ENCODE measurements around the gene RASSF4. TPM values are rescaled to one million over a fixed set of nuclear protein-coding genes. Genes with fewer than 3 reads are reported as not detected.
A peak's percentile ranks its signal among the peaks of the same experiment; 100 is the strongest.

Gene RASSF4
- total RNA-seq, 2 donors from 2014 or later = 44.5 to 50.8 TPM

- intact Hi-C loops (cut with DNase I) = loop anchor here (5.0 kb wide), 1 partner anchor 39 kb away; no protein-coding TSS in a partner anchor
- no peaks in the 10 kb centered on the region for H3K36me3 ChIP-seq (replicated peaks in 1 of 2; ENCODE audit: insufficient read depth in 1 of 2, low read depth in 2 of 2)
- DNase-seq (no peak), ATAC-seq (no peak)
- no peak overlapping the region for H3K4me3 ChIP-seq
- H3K4me1 ChIP-seq = peaks cover 45% of the 10 kb centered on the region
- H3K9me3 ChIP-seq = no peaks in the 10 kb centered on the region
- no peak for TF ChIP-seq POLR2A (IDR thresholded peaks at IDR 0.05)
- TF ChIP-seq CTCF (IDR thresholded peaks at IDR 0.05) = no peak
- peak overlapping the region in 3 of 4 donors; percentile 69 to 81 (median 81) for H3K27ac ChIP-seq
- 73% methylated on average over 6 to 9 of the region's 9 CpGs for WGBS, 2 donors
- H3K27me3 ChIP-seq = no peaks in the 10 kb centered on the region
These were observed 25.9 kb upstream of the RASSF4 start for GRCh38 chr10:44933451-44934321.

GRCh38 chr10:44934416-44935200 is 25.0 kb upstream of the RASSF4 start:
- peaks cover 45% of the 10 kb centered on the region for H3K4me1 ChIP-seq
- H3K27me3 ChIP-seq = no peaks in the 10 kb centered on the region
- ATAC-seq = no peak
- no peaks in the 10 kb centered on the region for H3K9me3 ChIP-seq
- TF ChIP-seq CTCF (IDR thresholded peaks at IDR 0.05) = no peak
- TF ChIP-seq POLR2A (IDR thresholded peaks at IDR 0.05) = no peak
- no peak overlapping the region for H3K4me3 ChIP-seq
- DNase-seq = no peak
- H3K36me3 ChIP-seq (replicated peaks in 1 of 2; ENCODE audit: insufficient read depth in 1 of 2, low read depth in 2 of 2) = no peaks in the 10 kb centered on the region
- WGBS, 2 donors = 71 to 79% methylated on average over 13 to 18 of the region's 18 CpGs
- peak overlapping the region in 3 of 4 donors; percentile 69 to 81 (median 81) for H3K27ac ChIP-seq
- intact Hi-C loops (cut with DNase I) = loop anchor here (5.0 kb wide), 1 partner anchor 38 kb away; no protein-coding TSS in a partner anchor

- H3K27ac ChIP-seq = peak overlapping the region in 3 of 4 donors; percentile 69 to 81 (median 81)
- DNase-seq = peak; percentile 52 to 74 (median 66)
- H3K9me3 ChIP-seq = no peaks in the 10 kb centered on the region
- intact Hi-C loops (cut with DNase I) = no loop called here
- WGBS, 2 donors = 55 to 63% methylated on average over 3 to 9 of the region's 9 CpGs
- no peaks in the 10 kb centered on the region for H3K36me3 ChIP-seq (replicated peaks in 1 of 2; ENCODE audit: insufficient read depth in 1 of 2, low read depth in 2 of 2)
- ATAC-seq = peak; percentile 75
- H3K4me3 ChIP-seq = no peak overlapping the region
- H3K4me1 ChIP-seq = peaks cover 45% of the 10 kb centered on the region
- H3K27me3 ChIP-seq = no peaks in the 10 kb centered on the region
- peak in 2 of 3 donors; percentile 25 to 33 for TF ChIP-seq POLR2A (IDR thresholded peaks at IDR 0.05)
- no peak for TF ChIP-seq CTCF (IDR thresholded peaks at IDR 0.05)
These were observed 24.2 kb upstream of the RASSF4 start for GRCh38 chr10:44935201-44935965.

GRCh38 chr10:44935966-44936295 is 23.7 kb upstream of the RASSF4 start:
- Histone ChIP-seq H3K9me3 (no peaks in the 10 kb centered on the region), H3K36me3 (replicated peaks in 1 of 2; ENCODE audit: insufficient read depth in 1 of 2, low read depth in 2 of 2) (no peaks in the 10 kb centered on the region), H3K27me3 (no peaks in the 10 kb centered on the region), H3K4me3 (no peak overlapping the region), H3K4me1 (peaks cover 45% of the 10 kb centered on the region), H3K27ac (peak overlapping the region in 3 of 4 donors; percentile 69 to 81 (median 81))
- peak in 1 of 4 donors; percentile 3 for DNase-seq
- TF ChIP-seq POLR2A (IDR thresholded peaks at IDR 0.05) = no peak
- no peak for TF ChIP-seq CTCF (IDR thresholded peaks at IDR 0.05)
- 37 to 62% methylated on average over 3 of the region's 3 CpGs for WGBS, 2 donors
- intact Hi-C loops (cut with DNase I) = no loop called here
- ATAC-seq = no peak

Data from body of pancreas (tissue), 4 donors.